ENCODE measurements around the gene RHOG. TPM values are rescaled to one million over a fixed set of nuclear protein-coding genes. Genes with fewer than 3 reads are reported as not detected.

Gene RHOG
- polyA plus RNA-seq, 1 experiment: 40.3 TPM

DNA sequence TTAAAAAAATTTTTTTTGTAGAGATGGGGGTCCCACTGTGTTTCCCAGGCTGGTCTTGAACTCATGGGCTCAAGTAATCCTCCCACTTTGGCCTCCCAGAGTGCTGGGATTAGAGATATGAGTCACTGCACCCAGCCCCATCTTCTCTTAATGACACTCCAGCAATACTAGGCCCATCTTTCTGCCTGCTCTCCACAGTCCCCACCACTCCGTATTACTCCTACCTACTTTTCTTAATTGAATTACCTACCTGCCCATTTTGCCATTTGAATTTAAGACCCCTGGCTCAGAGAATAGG is 12.7 kb upstream of the RHOG start:
- POLR2A ChIA-PET: interaction anchor here (2.8 kb wide), 1 partner anchor 13 kb away, joined by 21 read pairs; the partner anchor contains the start of gene RHOG
- no peak for DNase-seq (ENCODE audit: low read depth, low spot score)
- H3K9me3 ChIP-seq (ENCODE audit: control insufficient read depth, insufficient read depth, low read length): no peaks in the 10 kb centered on the region; the same call in 1 of the 2 replicates
- H3K4me3 ChIP-seq (ENCODE audit: low read depth, low read length): no peak overlapping the region
- no peak overlapping the region for H3K27ac ChIP-seq (ENCODE audit: low read depth, low read length)
- no peaks in the 10 kb centered on the region for H3K27me3 ChIP-seq (ENCODE audit: control insufficient read depth, insufficient read depth, low read length)
- TF ChIP-seq CTCF (IDR thresholded peaks at IDR 0.05; ENCODE audit: low read depth, low read length): no peak
- CTCF ChIA-PET: interaction anchor here (0.6 to 27.6 kb wide), 6 partner anchors 10 to 220 kb away, joined by 5 to 1559 read pairs (median 16); partner anchors contain the start of gene RHOG

- Histone ChIP-seq H3K4me3 (ENCODE audit: low read depth, low read length) (no peak overlapping the region), H3K27ac (ENCODE audit: low read depth, low read length) (no peak overlapping the region), H3K27me3 (ENCODE audit: control insufficient read depth, insufficient read depth, low read length) (peaks cover 4% of the 10 kb centered on the region), H3K9me3 (ENCODE audit: control insufficient read depth, insufficient read depth, low read length) (no peaks in the 10 kb centered on the region)
- DNase-seq (ENCODE audit: low read depth, low spot score): no peak
- ChIA-PET POLR2A (interaction anchor here (1.2 to 1.3 kb wide), 2 partner anchors 41 to 224 kb away, joined by 3 to 10 read pairs; partner anchors contain the start of gene PGAP2), CTCF (interaction anchor here (0.6 to 27.6 kb wide), 58 partner anchors 9 to 269 kb away, joined by 3 to 1559 read pairs (median 5); partner anchors contain the start of genes NUP98, PGAP2 and RHOG)
- peak; percentile 80 for TF ChIP-seq CTCF (IDR thresholded peaks at IDR 0.05; ENCODE audit: low read depth, low read length)
Measured at GRCh38 chr11:3849297-3849874, 8.6 kb upstream of the RHOG start.

GRCh38 chr11:3845670-3846069 is 4.9 kb upstream of the RHOG start:
- Histone ChIP-seq H3K4me3 (ENCODE audit: low read depth, low read length) (no peak overlapping the region), H3K27ac (ENCODE audit: low read depth, low read length) (no peak overlapping the region), H3K9me3 (ENCODE audit: control insufficient read depth, insufficient read depth, low read length) (no peaks in the 10 kb centered on the region), H3K27me3 (ENCODE audit: control insufficient read depth, insufficient read depth, low read length) (peaks cover 4% of the 10 kb centered on the region)
- CTCF ChIA-PET: interaction anchor here (3.2 to 27.6 kb wide), 2 partner anchors 9 to 227 kb away, joined by 22 to 1559 read pairs; partner anchors contain the start of gene STIM1
- no peak for TF ChIP-seq CTCF (IDR thresholded peaks at IDR 0.05; ENCODE audit: low read depth, low read length)
- DNase-seq (ENCODE audit: low read depth, low spot score): no peak
- POLR2A ChIA-PET: no interaction called here

GRCh38 chr11:3845246-3845645 is 4.5 kb upstream of the RHOG start:
- H3K27me3 ChIP-seq (ENCODE audit: control insufficient read depth, insufficient read depth, low read length): peaks cover 4% of the 10 kb centered on the region
- ChIA-PET POLR2A (no interaction called here), CTCF (interaction anchor here (3.2 to 27.6 kb wide), 2 partner anchors 10 to 228 kb away, joined by 22 to 1559 read pairs; partner anchors contain the start of gene STIM1)
- no peak for TF ChIP-seq CTCF (IDR thresholded peaks at IDR 0.05; ENCODE audit: low read depth, low read length)
- no peak for DNase-seq (ENCODE audit: low read depth, low spot score)
- no peaks in the 10 kb centered on the region; the same call in 1 of the 2 replicates for H3K9me3 ChIP-seq (ENCODE audit: control insufficient read depth, insufficient read depth, low read length)
- H3K4me3 ChIP-seq (ENCODE audit: low read depth, low read length): no peak overlapping the region
- no peak overlapping the region for H3K27ac ChIP-seq (ENCODE audit: low read depth, low read length)

GRCh38 chr11:3843326-3843725 is 2.6 kb upstream of the RHOG start:
- Histone ChIP-seq H3K4me3 (ENCODE audit: low read depth, low read length) (no peak overlapping the region), H3K27me3 (ENCODE audit: control insufficient read depth, insufficient read depth, low read length) (peaks cover 4% of the 10 kb centered on the region), H3K9me3 (ENCODE audit: control insufficient read depth, insufficient read depth, low read length) (no peaks in the 10 kb centered on the region; the same call in 1 of the 2 replicates), H3K27ac (ENCODE audit: low read depth, low read length) (no peak overlapping the region)
- ChIA-PET CTCF (interaction anchor here (0.6 to 27.6 kb wide), 2 partner anchors 10 to 230 kb away, joined by 5 to 1559 read pairs; no protein-coding TSS in a partner anchor), POLR2A (no interaction called here)
- TF ChIP-seq CTCF (IDR thresholded peaks at IDR 0.05; ENCODE audit: low read depth, low read length): no peak
- no peak for DNase-seq (ENCODE audit: low read depth, low spot score)
